ENCODE data around the gene PLOD1.

GRCh38 chr1:11984121-11984520 lies 49.6 kb downstream of the PLOD1 start:
- TF ChIP-seq, protein P1, sequence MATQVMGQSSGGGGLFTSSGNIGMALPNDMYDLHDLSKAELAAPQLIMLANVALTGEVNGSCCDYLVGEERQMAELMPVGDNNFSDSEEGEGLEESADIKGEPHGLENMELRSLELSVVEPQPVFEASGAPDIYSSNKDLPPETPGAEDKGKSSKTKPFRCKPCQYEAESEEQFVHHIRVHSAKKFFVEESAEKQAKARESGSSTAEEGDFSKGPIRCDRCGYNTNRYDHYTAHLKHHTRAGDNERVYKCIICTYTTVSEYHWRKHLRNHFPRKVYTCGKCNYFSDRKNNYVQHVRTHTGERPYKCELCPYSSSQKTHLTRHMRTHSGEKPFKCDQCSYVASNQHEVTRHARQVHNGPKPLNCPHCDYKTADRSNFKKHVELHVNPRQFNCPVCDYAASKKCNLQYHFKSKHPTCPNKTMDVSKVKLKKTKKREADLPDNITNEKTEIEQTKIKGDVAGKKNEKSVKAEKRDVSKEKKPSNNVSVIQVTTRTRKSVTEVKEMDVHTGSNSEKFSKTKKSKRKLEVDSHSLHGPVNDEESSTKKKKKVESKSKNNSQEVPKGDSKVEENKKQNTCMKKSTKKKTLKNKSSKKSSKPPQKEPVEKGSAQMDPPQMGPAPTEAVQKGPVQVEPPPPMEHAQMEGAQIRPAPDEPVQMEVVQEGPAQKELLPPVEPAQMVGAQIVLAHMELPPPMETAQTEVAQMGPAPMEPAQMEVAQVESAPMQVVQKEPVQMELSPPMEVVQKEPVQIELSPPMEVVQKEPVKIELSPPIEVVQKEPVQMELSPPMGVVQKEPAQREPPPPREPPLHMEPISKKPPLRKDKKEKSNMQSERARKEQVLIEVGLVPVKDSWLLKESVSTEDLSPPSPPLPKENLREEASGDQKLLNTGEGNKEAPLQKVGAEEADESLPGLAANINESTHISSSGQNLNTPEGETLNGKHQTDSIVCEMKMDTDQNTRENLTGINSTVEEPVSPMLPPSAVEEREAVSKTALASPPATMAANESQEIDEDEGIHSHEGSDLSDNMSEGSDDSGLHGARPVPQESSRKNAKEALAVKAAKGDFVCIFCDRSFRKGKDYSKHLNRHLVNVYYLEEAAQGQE (IDR thresholded peaks at IDR 0.05; ENCODE audit: insufficient read depth in 1 of 2, low read depth in 2 of 2, low read length in 2 of 2), result no peak
- TF ChIP-seq POLR2AphosphoS5 (IDR thresholded peaks at IDR 0.05; ENCODE audit: low read depth, low read length) (no peak), SIN3A (IDR thresholded peaks at IDR 0.05; ENCODE audit: borderline replicate concordance, insufficient read depth, low read length) (no peak)

Measured in PFSK-1 (cell line).